ENCODE data around the gene VKORC1.
"Not testable (repeated sequence)": the region's sequence is repeated elsewhere in the genome, so short reads cannot be mapped to it uniquely, and the experiment has no call there.

VKORC1 gene

GRCh38 chr16:31106509-31107464 lies 12.2 kb upstream of the VKORC1 start:
- no peak for DNase-seq

- DNase-seq: peak; percentile 4
Measured at GRCh38 chr16:31105677-31106213, 11.1 kb upstream of the VKORC1 start.

- not testable (repeated sequence) for DNase-seq
Measured at GRCh38 chr16:31100876-31101641, 6.5 kb upstream of the VKORC1 start.

- no peak for DNase-seq
Measured at GRCh38 chr16:31099860-31100638, 5.5 kb upstream of the VKORC1 start.

GRCh38 chr16:31094088-31094423 lies 541 bp downstream of the VKORC1 start:
- no peak for DNase-seq

GRCh38 chr16:31093132-31093703 lies 1.4 kb downstream of the VKORC1 start:
- peak; percentile 43 for DNase-seq

- DNase-seq: no peak
Measured at GRCh38 chr16:31092330-31092729, 2.3 kb downstream of the VKORC1 start.

- no peak for DNase-seq
Measured at GRCh38 chr16:31090540-31090939, 4.1 kb downstream of the VKORC1 start.

GRCh38 chr16:31089199-31089598 lies 5.4 kb downstream of the VKORC1 start:
- DNase-seq: no peak

- DNase-seq: no peak
Measured at GRCh38 chr16:31088459-31089183, 6.0 kb downstream of the VKORC1 start, which contains the start of gene PRSS53. Gene PRSS53, minus strand, starts transcription at chr16:31088943. Its CDS starts 134 bp downstream, at chr16:31088809.

GRCh38 chr16:31087971-31088370 lies 6.6 kb downstream of the VKORC1 start:
- no peak for DNase-seq

GRCh38 chr16:31087481-31087880 lies 7.1 kb downstream of the VKORC1 start:
- no peak for DNase-seq

- DNase-seq: no peak
Measured at GRCh38 chr16:31086629-31086906, 8.0 kb downstream of the VKORC1 start.

- peak; percentile 29 for DNase-seq
Measured at GRCh38 chr16:31085873-31086628, 8.5 kb downstream of the VKORC1 start.

GRCh38 chr16:31085411-31085810 lies 9.2 kb downstream of the VKORC1 start:
- peak; percentile 53 for DNase-seq

GRCh38 chr16:31084584-31085302 lies 9.9 kb downstream of the VKORC1 start:
- no peak for DNase-seq

- DNase-seq: no peak
Measured at GRCh38 chr16:31083981-31084380, 10.6 kb downstream of the VKORC1 start.

- DNase-seq: no peak
Measured at GRCh38 chr16:31083556-31083955, 11.0 kb downstream of the VKORC1 start.

GRCh38 chr16:31083081-31083480 lies 11.5 kb downstream of the VKORC1 start:
- DNase-seq: no peak

- no peak for DNase-seq
Measured at GRCh38 chr16:31082368-31083045, 12.1 kb downstream of the VKORC1 start.
